22Rv1 (cell line): ENCODE measurements around the gene ATRNL1.

Experiments used
- CTCF ChIP-seq: fragments of 450-650 bp; IDR thresholded peaks from 2 replicates; pipeline ENCODE4 v1.5.1; 2017; ENCODE audit warnings: mild to moderate bottlenecking
- ZFX ChIP-seq: fragments of 450-650 bp; IDR thresholded peaks from 2 replicates; pipeline ENCODE4 v1.6.1; 2017; ENCODE audit warnings: antibody characterized with exemption, borderline replicate concordance

DNA sequence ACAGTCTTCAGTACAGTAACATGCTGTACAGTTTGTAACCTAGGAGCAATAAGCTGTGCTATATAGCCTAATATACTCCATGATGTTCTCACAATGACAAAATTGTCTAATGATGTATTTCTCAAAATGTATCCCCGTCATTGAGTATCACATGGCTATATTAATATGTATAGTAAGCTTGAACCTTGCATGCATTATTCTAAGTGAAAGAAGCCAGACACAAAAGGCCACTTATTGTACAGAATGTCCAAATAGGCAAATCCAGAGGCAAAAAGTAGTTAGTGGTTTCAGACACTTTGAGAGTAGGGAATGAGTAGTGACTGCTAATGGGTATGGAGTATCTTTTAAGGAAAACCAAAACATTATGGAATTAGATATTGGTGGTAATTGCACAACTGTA is 545.1 kb downstream of the ATRNL1 start:
- no peak for TF ChIP-seq CTCF
- TF ChIP-seq ZFX: no peak
